NCI-H526 (cell line): ENCODE data around the gene RBM27.
"Not testable (repeated sequence)": the region's sequence is repeated elsewhere in the genome, so short reads cannot be mapped to it uniquely, and the experiment has no call there.

Source experiments
- DNase-seq, 2 experiments: peaks; one replicate each; lab custom pipeline; 2025; lab: John Stamatoyannopoulos, UW

Gene RBM27

DNA sequence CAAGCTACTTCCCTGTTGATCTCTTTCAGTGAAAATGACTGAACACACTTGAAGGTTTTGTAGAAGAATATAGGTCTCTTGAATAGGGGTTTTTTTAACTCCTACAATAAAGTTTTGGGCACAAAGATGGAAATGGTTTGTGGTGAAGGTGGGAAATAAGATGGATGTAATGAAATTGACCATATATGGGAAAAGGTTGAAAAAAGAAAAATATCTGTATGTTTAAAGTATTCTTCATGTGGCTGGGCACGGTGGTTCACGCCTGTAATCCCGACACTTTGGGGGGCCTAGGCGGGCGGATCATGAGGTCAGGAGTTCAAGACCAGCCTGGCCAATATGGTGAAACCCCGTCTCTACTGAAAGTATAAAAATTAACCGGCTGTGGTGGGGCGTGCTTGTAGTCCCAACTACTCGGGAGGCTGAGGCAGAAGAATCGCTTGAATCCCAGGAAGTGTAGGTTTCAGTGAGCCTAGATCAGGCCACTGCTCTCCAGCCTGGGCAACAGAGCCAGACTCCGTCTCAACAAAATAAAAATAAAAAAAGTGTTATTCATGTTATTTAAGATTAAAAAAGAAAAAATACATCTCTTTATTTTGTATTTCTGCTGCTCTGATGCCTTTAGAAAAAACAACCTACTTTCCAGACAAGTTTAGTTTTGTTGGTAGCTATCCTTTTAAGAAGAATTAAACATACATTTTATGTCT is 2.2 kb downstream of the RBM27 start:
- DNase-seq: no peak

DNA sequence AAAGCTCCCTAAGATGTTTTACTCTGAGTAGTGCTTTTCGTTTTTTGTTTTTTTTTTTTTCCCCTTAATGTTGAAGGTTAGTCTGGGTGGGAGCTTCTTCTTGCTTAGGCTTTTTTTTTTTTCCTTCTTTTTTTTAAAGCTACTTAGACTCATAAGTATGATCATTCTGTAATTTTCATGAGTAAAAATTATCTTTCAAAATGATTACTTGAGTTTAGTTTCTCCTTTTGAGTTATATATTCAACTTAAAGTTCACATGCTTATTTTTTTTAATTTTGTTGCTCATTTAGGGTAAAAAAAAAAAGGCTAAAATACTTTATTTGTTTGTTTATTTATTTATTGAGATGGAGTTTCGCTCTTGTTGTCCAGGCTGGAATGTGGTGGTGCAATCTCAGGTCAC is 2.9 kb downstream of the RBM27 start:
- no peak for DNase-seq

DNA sequence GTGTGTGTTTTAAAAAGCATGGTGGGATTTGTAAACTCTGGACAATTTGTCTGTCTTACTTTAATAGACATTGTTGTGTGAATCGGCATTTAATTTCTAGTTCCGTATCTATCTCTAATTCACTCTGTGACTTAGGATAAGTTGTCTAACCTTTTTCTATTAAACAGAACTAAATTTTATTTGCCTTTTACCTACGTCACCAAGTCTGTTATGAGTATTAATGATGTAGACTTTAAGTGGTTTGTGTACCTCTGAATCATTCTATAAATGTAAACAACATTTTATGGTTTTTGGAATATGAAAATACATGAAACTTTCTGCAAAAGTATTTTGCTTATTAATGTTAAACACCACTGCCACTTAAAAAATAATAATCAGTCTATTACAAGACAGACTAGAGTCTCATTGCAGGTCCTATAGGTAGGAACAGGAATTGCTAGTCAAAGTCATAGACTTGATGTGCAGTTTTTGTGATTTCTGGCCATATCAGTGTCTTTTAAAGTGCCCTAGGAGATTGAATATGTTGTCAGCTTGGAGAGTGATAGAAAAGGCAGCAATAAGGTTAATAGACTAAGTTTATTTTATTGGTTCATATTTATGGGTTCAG is 5.6 kb downstream of the RBM27 start:
- DNase-seq: no peak

DNA sequence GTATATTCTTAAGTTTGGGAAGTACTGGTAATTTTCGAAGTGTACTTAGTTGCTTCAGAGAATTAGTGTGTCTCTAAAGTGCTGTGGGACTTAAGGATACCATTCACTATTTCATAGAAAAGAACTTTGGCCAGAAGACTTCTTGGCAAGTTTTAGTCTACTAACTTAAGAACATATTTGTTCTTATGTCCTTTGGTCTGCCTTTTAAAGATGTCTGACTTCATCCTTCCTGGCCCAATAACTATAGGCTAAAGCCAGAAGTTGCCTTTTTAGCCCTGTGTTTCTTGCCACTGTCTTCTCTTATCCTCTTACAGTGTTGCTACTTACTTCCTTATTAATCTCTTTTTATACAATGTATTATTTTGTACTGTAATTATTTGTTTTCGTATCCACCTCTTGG is 6.3 kb downstream of the RBM27 start:
- DNase-seq: no peak

DNA sequence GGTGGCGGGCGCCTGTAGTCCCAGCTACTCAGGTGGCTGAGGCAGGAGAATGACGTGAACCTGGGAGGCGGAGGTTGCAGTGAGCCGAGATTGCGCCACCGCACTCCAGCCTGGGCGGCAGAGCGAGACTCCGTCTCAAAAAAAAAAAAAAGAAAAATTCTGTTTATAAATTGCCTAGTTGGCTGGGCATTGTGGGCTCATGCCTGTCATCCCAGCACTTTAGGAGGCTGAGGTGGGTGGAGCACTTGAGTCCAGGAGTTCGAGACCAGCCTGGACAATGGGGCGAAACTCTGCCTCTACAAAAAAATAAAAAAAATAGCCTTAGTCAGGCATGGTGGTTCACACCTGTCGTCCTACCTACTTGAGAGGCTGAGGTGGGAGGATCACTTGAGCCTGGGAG is 7.4 kb downstream of the RBM27 start:
- DNase-seq: not testable (repeated sequence)

DNA sequence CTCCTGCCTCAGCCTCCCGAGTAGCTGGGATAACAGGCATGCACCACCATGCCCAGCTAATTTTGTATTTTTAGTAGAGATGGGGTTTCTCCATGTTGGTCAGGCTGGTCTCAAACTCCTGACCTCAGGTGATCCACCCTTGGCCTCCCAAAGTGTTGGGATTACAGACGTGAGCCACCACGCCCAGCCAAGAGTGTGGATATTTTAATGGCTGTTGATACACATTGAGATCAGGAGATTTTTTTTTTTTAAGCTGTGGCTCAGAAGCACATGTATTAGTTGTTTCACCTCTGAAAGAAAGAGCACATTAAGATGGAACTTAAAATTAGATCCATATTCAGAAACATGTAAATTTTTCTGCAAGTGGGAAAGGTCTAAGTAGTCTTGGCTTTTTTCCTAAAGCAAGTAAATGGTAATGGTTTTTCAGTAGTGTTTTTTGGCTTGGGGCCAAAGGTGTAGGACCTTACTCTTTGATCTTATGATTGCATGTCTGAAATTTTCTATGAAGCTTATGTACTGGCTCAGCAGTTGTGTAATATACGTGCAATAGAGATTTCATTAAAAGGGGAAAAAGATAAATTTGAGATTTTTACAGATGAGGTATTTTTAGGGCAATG is 9.9 kb downstream of the RBM27 start:
- no peak for DNase-seq

DNA sequence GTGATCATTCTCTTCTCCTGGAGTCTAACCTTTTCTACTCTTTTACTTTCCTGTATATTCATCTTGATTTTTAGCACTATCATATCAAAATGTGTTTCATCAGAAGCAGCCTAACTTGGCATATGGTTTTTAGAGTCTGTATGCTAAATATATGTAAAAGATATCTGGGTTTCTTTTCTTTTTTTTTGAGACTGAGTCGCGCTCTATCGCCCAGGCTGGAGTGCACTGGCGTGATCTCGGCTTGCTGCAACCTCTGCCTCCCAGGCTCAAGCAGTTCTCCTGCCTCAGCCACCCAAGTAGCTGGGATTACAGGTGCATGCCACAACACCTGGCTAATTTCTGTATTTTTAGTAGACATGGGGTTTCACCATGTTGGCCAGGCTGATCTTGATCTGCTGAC is 11.5 kb downstream of the RBM27 start:
- DNase-seq: not testable (repeated sequence)

DNA sequence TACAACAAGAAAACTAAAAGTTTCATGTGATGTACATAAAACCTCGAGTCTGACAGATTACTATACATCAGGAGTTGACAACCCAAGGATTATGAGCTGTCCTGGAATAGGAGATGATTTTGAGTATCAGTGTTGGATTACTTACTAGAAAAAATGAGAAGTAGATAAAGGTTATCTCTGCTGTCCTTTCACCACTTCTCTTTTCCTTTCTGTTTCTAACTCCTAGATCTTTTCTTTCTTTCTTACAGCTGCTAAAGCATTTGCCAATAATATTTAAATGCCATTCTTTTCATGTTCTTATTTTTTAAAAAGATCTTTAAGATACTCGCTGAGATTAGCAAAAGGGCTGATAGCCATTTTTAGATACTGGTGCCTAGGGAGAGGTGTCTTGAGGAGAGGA is 14.8 kb downstream of the RBM27 start:
- no peak for DNase-seq

DNA sequence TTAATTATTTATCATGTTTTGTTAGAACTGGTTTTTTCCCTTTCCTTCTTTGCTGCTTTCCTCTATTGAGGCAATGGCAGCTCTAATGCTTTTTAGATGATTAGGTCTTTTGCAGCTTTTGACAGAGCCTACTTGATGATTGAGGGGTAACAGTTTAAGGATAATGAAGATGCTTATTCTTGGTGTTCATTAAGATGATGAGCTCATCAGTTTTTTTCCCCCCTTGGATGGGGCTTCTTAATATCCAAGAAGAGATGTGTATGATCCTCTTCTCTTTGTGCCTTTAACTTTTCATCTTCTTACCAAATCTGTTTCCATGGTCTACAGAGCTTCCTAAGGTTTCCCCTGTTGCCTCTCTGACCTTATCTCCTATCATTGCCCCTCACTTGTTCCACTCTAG is 15.8 kb downstream of the RBM27 start:
- DNase-seq: no peak

DNA sequence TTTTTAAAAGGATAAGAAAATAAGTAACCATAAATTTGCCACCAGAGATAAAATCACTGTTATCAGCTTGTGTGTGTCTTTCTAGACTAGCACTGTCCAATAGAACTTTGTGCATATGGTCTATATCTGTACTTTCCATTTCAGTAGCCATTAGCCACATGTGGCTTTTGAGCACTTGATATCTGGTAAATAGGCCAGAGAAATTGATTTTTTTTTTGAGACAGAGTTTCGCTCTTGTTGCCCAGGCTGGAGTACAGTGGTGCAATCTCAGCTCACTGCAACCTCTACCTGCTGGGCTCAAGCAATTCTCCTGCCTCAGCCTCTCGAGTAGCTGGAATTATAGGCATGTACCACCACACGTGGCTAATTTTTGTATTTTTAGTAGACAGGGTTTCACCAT is 17.8 kb downstream of the RBM27 start:
- DNase-seq: no peak

DNA sequence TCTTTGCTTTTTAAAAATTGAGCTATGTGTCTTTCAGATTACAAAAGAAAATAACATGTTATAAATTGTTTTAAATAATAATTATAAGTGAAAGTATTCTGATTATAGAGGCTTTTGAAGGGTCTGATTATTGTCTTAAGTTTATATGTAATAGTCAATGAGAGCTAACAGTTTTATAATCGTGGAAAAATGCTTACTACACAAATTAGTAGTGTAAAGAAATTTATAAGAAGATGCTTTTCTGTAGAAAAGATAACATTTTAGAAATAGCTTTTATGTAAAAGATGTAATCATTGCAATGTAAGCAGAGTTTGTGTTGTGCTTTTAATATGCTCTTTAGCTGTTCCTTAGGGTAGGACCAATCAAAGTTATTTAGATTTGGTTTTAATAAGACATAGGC is 18.6 kb downstream of the RBM27 start:
- no peak for DNase-seq

DNA sequence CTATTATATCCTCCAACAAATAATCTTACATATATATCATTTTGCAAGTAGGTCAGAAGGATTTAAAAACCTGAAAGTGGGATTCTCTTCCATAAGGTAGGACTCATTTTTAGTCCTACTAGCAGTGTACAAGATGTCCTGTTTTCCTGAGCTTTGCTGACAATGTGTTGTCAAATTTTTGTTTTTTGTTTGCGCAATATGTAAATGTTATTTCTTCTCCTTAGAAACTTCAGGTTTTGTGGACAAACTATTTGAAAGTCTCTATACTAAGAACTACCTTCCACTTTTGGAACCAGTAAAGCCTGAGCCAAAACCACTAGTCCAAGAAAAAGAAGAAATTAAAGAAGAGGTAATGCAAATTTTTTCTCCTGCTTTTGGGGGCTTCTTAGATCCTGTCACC is 19.8 kb downstream of the RBM27 start:
- DNase-seq: no peak

DNA sequence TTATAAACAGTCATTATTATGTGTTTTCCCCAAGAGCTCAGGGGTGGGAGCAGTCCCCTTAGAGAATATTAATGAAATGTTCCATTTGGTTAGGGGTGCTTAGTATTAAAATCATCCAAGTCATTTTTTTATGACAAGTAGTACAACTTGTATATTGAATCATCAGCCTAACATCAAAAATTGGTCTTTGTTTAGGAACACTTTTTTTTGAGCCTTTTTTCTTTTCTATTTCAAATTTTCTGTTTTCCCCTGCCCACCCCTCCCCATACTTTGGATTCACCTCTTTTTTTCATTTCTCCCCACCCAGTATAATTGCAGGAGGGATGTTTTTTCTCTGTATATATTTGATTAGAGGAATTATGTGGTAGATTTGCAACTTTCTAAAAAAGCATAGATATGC is 25.8 kb downstream of the RBM27 start:
- DNase-seq: no peak

DNA sequence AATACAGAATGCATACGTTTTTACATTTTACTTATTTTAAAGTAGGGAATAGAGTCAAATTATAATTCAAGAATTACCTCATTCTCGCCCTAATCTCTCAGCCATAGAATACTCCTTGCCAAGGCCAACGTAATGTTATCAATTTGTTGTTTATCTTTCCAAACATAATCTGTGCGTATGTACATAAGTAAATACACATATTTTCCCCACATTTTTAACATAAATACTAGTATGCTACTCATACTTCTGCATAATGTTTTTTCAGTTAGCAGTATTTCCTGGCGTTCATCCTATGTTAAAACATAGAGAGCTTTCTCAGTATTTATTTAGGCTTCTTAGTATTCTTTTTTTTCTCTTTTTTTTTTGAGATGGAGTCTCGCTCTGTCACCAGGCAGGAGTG is 28.8 kb downstream of the RBM27 start:
- no peak for DNase-seq

DNA sequence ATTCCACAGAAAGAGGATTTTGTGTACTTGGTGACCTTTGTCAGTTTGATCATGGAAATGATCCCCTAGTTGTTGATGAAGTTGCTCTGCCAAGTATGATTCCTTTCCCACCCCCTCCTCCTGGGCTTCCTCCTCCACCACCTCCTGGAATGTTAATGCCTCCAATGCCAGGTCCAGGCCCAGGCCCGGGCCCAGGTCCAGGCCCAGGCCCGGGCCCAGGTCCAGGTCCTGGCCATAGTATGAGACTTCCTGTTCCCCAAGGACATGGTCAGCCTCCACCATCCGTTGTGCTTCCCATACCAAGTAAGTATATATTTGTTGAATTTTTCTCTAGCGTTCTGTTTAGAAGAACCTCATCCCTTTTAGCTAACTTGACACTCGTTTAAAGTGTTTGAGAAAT is 30.0 kb downstream of the RBM27 start:
- no peak for DNase-seq

DNA sequence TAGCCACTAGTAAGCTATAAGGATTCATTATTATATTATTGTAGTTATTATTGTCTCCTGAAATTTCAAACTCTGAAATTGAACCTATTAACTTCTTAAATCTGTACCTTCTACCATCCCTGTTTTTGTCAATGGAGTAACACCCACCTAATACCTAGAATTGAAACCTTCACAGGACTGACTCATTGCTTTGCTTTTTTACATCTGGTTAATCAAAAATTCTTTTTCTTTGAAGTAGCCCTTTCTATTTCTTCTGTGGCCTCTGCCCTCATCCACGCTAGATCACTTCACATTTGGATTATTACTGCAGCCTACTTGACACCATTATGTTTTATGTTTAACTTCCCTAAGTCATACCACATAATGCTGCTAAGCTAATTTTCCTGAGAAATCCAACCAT is 35.6 kb downstream of the RBM27 start:
- no peak for DNase-seq

DNA sequence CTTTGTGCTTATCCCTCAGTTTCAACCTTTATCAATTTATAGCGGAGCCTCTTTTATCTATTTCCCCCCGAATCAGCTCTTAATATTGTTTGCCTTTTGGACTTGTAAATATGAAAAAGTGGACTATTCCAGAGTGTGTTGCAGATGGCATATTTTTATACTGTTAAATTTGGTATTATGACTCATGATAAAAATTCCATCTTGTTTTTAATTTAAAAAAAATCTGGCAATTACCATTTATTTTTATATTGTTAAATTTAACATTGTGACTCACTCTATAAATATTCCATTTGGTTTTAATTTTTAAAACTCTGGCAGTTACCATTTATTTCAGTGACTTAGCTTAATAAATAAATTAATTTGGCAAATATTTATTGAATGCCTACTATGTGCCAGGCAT is 37.5 kb downstream of the RBM27 start:
- DNase-seq: no peak

DNA sequence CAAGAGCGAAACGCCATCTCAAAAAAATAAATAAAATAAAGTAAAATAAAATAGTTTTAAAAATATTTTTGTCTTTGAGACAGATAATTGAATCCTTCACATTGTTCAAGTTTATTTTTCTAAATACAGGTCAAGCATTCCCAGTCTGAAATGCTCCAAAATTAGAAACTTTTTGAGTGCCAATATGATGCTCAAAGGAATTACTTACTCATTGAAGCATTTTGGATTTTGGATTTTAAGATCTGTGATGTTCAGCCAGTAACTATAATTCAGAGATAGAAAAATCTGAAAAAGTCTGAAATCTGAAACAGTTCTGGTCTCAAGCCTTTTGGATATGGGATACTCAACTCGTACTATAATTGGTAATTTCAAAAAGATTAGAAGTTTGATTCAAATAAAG is 39.8 kb downstream of the RBM27 start:
- no peak for DNase-seq

DNA sequence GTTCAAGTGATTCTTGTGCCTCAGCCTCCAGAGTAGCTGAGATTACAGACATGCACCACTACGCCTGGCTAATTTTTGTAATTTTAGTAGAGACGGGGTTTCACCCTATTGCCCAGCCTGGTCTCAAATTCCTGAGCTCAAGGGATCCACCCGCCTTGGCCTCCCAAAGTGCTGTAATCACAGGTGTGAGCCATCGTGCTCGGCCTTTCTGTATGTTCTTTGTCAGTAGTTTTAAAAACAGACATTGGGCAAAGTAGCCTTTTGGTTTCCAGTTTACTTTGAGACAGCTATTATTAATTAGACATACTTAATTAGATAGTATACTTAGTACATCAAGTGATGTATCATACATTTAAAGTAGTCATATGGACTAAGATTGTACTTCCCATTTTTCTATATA is 45.2 kb downstream of the RBM27 start:
- DNase-seq: no peak

DNA sequence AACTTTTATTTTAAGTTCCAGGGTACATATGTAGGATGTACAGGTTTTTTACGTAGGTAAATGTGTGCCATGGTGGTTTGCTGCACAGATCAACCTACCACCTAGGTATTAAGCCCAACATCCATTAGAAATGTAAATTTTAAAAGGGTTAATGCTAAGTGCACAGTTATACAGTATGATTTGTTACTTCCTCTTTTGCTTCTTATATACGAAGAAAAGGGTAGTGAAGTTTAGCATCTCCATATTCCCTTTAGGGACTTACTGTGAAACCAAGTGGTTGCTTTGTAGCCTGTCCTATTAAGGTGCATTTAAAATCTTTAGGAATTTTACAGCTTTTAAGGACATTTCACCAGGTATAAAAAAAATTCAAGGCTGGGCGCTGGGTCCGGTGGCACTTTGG is 46.4 kb downstream of the RBM27 start:
- no peak for DNase-seq
